ENCODE results near the gene CLK2.
"Not testable (repeated sequence)": the region's sequence is repeated elsewhere in the genome, so short reads cannot be mapped to it uniquely, and the experiment has no call there.

The CLK2 gene

GRCh38 chr1:155295942-155296267 is 22.6 kb upstream of the CLK2 start:
- no peak for DNase-seq

DNA sequence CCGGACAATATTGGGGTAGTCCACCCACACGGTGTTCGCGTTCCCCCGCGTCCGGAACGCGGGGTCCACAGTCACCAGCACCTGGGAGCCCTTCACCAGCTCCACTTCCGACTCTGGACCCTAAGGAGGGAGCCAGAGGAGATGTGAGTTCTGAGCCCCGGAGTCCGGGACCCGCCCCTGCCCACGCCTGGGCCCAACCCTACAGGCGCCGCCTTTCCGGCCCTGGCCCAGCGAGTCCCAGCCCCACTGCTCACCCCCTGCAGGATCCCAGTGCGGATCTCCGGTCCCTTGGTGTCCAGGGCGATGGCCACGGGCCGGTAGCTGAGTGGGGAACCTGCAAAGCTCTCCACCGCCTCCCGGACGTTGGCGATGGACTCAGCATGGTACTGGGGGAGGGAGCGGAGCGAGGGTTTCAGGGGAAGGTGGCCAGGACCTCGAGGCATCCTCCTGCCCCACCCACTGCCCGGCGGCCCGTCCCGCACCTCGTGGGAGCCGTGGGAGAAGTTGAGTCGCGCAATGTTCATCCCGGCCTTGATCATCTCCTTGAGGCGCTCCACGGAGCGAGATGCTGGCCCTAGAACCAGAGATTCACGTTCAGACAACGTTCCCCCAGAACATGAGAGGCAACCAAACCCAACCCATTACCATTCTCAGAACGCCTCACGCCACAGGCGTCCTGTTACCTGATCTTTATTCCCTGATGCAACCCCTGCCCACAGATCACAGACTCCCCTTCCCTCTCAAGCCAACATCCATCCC is 22.1 kb upstream of the CLK2 start:
- no peak for DNase-seq

GRCh38 chr1:155294520-155295182 is 21.3 kb upstream of the CLK2 start:
- no peak for DNase-seq

- no peak for DNase-seq
Measured at GRCh38 chr1:155293086-155293749, 19.9 kb upstream of the CLK2 start.

- not testable (repeated sequence) for DNase-seq
Measured at GRCh38 chr1:155291006-155291405, 17.7 kb upstream of the CLK2 start.

- no peak for DNase-seq
Measured at GRCh38 chr1:155287987-155288543, 14.8 kb upstream of the CLK2 start.

DNA sequence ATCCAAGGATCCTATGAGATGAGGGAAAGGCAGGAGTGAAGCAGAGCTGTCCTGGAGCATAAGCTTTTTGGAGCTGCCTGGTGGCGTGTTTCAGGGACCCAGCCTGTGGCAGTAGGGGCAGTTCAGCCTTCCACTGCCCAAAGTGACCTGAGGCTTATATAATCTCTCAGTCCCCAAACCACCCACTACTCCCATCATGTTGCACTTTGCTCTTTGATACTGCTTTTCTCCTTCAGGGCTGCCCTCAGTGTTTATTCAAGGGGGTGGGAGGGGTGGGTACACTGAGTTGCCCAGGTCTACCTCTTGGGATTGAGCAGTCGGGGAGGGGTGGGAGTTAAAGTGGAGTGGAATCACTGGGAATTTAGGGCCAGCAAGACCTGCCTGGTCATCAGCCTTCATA is 13.2 kb upstream of the CLK2 start:
- no peak for DNase-seq

DNA sequence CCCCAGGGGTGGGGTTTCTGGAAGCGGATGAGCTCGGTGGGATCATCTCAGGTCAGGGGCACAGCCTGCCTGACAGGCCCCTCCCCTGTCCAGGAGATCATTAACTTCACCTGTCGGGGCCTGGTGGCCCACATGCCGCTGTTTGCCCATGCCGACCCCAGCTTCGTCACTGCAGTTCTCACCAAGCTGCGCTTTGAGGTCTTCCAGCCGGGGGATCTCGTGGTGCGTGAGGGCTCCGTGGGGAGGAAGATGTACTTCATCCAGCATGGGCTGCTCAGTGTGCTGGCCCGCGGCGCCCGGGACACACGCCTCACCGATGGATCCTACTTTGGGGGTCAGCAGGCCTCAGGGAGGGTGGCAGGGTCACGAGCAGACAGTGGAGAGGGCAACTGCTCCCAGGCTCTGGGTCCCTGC is 12.3 kb upstream of the CLK2 start:
- no peak for DNase-seq

GRCh38 chr1:155285063-155285462 is 11.8 kb upstream of the CLK2 start:
- DNase-seq: no peak

- DNase-seq: no peak
Measured at GRCh38 chr1:155284476-155284875, 11.2 kb upstream of the CLK2 start.

DNA sequence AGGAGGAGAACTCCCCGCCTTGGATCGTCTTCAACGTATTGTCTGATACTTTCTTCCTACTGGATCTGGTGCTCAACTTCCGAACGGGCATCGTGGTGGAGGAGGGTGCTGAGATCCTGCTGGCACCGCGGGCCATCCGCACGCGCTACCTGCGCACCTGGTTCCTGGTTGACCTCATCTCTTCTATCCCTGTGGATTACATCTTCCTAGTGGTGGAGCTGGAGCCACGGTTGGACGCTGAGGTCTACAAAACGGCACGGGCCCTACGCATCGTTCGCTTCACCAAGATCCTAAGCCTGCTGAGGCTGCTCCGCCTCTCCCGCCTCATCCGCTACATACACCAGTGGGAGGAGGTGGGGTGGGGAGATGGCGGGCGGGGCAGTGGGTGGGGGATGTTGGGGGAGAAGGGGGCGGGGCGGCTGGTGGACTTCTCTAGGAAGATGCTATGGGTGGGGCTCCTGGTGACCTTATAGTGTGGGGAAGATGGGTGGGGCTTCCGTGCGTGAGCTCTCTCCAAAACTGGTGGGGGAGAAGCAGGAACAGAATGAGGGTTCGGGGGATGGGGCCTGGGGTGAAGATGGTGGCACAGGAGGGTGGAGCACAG is 9.3 kb upstream of the CLK2 start:
- DNase-seq: no peak

- no peak for DNase-seq
Measured at GRCh38 chr1:155279268-155279667, 6.0 kb upstream of the CLK2 start.

GRCh38 chr1:155278689-155279160 is 5.4 kb upstream of the CLK2 start:
- DNase-seq: no peak

DNA sequence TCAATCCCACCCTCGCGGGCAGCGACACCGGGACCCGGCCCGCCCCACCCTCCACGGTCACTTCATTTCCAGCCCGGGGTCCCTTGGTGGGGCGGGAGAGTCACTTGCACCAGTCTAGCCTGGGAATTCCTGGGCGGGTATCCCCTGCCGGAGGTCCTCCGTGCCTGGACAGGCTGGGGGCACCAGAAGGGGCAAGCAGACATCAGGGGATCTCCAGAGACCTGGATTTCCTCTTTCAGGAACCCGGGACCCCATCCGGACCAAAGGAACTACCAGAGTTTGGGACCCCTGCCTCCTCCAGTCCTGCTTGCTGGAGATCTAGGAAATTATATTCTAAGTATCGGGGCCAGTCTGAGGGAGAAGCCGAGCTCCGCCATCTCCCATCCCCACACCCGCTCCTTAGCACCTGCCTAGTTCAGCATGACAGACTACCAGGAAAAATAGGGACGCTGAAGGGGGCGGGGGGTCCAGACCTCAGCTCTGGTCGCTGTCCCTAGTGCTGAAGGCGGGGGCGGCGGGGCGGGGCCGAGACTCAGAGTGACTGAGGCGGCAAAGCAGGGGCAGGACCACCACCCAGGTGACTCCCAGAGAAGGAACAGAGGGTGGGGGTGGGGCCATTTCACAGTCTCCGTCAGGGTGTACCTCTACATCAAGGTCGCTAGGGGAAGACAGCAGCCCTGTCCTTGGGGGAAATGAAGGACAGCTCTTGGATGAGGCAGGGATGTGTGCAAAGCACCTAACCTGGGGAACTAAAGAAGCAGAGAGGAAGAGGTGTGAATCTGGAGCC is 4.8 kb upstream of the CLK2 start:
- DNase-seq: peak; percentile 81

DNA sequence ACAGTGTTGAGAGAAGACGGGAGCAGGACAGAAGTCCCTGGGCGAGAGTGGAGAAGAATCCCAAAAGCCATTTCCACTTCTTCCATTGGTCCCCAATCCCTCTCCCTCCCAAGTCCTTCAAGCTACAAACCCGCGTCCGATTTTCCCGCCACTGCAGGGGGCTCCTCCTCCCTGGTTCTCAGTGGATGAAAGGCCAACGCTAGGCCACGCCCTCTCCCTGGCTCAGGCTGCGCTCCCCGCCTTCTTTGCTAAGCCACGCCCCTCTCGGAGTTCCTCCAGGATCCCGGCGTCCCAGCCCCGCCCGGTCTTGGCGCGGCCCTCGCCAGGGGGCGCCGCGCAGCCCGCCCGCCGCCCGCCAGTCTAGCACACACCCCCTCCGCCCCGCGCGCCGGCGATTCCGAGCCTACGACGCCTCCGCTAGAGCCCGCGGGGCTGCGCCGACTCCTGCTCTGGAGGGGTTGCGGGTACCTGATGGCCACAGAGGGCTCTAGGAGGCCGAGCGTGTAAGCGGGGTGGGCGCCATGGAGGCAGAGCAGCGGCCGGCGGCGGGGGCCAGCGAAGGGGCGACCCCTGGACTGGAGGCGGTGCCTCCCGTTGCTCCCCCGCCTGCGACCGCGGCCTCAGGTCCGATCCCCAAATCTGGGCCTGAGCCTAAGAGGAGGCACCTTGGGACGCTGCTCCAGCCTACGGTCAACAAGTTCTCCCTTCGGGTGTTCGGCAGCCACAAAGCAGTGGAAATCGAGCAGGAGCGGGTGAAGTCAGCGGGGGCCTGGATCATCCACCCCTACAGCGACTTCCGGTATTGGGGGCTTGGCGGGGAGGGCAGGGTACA is 4.0 kb upstream of the CLK2 start, which contains the start of gene HCN3:
Gene HCN3 (plus strand): TSS at position 394 of the 832 bp plus-strand sequence. CDS start 128 bp downstream, at position 522.
- DNase-seq: peak; percentile 96

GRCh38 chr1:155272466-155273342 is 600 bp downstream of the CLK2 start:
- no peak for DNase-seq

GRCh38 chr1:155269381-155269780 is 3.9 kb downstream of the CLK2 start:
- no peak for DNase-seq

GRCh38 chr1:155268630-155269029 is 4.7 kb downstream of the CLK2 start:
- no peak for DNase-seq

- no peak for DNase-seq
Measured at GRCh38 chr1:155267373-155267772, 5.9 kb downstream of the CLK2 start.

GRCh38 chr1:155266553-155266952 is 6.8 kb downstream of the CLK2 start:
- no peak for DNase-seq
